CD1c-positive myeloid dendritic cell (primary cell): ENCODE results near the gene GPHB5.
"Not testable (repeated sequence)": the region's sequence is repeated elsewhere in the genome, so short reads cannot be mapped to it uniquely, and the experiment has no call there.

Experiments
- DNase-seq: peaks from one replicate; pipeline ENCODE4 v3.0.0-alpha.2; 2016; ENCODE audit errors: extremely low spot score

Gene GPHB5

DNA sequence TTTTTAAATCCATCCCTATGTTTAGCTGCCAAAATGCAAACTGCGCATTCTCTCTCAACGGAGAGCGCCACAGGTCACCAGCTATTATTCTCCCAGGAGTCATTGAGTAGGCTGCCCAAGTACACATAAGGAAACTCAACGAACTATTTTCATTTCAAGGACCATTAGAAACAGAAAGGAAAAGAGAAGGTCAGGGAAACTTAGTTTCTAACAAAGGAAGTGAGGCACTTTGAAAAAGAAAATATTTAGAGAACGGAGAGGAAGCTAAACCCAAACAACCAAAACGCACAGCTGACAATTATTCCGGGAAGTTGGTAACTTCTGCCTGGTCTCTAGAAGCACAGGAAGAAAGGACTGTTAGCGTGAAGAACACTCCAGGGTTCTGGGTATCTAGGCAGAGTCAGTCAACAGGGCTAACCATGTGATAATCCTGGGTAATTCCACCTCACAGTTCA is 23.5 kb downstream of the GPHB5 start:
- DNase-seq, result no peak

DNA sequence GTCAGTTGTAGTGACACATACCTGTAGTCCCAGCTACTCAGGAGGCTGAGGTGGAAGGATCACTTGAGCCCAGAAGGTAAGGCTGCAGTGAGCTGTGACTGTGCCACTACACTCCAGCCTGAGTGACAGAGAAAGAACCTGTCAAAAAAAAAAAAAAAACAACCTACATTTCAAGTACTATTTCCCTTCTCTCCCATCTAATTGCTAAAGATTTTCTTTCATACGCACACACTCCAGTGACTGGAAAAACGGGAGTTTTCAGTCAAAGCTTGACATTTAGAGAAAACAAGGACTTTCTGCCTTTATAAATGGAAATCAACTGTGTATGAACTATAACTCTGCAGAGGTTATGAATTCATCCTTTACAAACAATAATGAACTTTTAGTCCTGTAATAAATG is 25.9 kb downstream of the GPHB5 start:
- DNase-seq, result no peak

DNA sequence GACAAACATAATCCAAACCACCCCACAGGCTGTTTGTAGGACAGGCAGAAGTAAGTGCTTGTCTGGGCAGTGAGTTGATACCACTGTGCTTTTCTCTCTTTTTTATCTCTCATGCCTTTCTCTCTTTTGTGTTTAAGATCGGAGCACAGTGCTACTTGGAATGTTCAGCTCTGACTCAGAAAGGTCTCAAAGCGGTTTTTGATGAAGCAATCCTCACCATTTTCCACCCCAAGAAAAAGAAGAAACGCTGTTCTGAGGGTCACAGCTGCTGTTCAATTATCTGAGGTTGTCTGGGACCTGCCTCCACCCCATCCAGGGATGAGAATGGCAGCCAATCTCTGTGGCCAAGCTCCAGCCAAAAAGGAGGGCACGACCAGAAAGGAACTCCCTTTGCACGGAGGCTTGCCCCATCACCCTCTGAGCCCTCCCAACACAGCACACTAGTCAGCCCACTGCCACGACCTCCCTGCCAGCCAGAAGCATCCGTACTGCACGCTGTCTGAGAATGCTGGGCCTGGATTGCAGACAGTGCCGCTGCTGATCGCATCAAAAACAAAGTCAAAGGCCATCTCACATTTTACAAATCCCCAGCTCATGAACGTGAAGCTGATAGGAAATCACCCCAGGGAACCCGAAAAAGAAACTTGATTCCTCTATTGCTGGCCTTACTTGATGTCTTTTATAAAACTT is 27.8 kb downstream of the GPHB5 start:
- DNase-seq, result no peak

DNA sequence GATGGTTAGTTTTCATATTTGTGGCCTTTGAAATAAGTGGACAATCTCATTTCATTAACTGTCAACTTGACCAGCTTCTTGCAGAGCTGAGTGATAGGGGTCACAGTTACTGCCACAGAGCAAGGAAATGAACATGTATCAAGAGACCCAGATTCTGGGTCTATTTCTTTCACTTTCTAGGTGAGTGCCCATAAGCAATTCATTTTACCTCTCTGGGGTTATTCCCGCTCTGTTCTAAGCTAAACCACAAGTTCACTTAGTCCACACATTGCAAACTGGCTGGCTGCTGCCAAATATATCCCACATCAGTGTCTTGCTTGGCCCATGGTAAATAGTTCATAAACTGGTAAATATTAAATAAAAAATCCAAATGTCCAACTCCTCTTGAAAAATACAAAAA is 29.9 kb downstream of the GPHB5 start:
- no peak for DNase-seq

DNA sequence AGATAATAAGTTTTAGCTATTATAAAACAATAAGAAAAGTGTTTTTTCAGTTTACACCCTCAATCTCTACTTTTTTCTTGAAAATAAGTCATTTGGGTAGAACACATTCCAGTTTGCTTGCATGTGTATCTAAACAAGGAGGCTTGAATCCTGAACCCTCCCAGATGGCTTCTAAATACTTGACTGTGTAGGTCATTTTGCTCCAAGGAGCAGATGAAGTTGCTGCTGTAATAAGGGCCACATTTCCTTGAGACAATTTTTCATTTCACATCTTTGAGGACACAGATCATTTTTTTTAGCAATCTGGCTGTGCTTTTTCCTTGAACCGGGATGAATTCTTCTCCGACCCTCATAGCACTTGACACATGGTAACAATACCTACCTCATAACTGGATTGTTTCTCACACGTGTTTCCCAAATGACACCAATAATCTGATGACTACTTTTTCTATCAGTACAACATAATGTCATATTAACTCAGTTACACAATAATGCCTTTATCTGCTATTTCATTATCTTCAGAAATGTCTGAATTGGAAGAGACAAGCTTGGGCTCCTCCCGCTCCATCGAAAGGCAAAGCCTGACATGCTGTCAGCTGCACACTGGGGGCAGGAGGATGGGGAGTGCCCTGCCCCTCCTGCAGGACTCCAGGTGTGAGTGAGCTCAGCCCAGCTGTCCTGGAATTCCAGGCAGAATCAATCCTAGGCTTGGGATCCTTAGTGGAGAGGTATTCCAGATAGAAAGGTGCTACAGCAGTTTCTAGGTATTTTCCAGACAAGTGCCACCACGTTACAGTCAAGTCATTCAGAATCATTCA is 30.9 kb downstream of the GPHB5 start:
- no peak for DNase-seq

DNA sequence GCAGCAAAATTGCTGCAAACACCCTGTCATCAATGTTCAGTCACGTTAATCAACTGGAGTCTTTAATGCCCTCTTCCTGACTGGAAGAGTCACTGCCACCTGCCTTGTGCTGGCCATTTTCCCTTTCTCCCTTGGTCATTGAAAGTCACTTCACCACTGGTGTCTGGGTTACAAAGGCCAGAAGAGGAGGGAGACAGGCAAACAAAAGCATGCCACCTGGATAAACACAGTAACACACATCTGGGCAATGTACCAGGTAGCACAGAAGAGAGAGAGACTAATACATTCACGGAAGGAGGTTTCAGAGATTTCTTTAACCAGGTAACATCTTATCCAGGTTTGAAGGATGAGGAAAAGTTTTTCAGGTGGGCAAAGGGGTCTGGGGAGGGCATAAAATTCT is 32.7 kb downstream of the GPHB5 start:
- no peak for DNase-seq

DNA sequence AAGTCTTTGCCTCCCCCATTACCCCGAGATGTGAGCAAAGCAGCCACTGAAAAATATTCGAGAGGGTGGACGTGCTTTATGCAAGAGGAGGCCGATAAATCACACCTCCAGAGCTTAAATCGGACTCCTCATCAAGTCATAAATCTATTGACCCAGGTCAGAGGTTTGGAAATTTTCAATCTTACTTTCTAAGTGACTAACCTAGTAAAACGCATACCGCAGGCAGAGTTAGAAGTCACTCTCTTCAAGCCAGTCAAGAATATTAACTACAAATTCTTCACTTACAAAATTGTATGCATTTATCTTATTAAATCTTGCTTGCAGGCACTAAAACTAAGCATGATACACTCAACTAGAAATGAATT is 34.9 kb downstream of the GPHB5 start:
- DNase-seq, result no peak

DNA sequence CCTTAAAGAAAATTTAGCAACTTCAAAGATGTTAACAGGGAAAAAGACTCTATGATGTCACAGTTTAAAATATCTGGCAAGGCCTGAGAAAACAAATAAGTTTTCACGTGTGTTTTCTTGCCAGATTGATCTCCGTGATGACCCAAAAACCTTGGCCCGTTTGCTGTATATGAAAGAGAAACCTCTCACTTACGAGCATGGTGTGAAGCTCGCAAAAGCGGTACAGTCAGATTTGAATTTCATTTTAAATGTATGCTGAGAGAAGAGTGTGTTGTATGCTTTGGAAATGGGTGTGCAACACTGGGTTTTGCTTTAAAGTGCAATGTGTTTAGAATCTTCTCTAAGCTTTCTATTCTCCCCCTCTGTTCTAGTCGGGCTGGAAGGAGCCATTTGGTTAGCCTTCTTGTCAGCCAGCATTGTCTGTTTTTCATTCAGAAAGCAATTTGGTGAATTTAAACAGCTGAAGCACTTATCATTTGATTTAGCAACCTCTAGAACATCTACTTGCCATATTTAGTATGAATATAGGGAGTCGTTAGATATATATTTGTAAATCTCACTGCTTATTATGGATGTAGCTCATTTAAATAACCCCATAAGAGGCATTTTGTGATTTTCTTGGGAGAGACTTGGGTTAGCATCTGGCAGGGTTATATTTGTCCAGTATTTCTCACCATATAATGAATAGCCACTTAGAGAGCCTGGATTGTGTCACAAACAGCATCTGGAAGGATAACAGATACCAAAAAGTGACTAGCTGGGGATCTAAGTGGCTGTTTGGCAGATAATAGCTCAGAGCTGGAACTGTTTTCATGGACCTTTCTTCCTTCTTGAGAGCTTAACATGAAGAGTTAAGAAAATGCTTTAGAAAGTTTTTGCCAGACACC is 35.5 kb downstream of the GPHB5 start:
- no peak for DNase-seq

DNA sequence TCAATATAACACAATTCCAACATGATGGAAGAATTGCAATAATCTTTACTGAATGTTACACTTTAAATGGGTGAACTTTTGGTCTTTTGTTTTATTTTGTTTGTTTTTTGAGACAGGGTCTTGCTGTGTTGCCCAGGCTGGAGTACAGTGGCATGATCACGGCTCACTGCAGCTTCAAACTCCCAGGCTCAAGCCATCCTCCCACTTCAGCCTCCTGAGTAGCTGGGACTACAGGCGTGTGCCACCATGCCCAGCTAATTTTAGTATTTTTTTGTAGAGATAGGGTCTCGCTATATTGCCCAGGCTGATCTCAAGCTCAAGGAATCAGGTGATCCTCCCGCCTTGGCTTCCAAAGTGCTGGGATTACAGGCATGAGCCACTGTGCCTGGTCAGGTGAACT is 38.8 kb downstream of the GPHB5 start:
- not testable (repeated sequence) for DNase-seq

DNA sequence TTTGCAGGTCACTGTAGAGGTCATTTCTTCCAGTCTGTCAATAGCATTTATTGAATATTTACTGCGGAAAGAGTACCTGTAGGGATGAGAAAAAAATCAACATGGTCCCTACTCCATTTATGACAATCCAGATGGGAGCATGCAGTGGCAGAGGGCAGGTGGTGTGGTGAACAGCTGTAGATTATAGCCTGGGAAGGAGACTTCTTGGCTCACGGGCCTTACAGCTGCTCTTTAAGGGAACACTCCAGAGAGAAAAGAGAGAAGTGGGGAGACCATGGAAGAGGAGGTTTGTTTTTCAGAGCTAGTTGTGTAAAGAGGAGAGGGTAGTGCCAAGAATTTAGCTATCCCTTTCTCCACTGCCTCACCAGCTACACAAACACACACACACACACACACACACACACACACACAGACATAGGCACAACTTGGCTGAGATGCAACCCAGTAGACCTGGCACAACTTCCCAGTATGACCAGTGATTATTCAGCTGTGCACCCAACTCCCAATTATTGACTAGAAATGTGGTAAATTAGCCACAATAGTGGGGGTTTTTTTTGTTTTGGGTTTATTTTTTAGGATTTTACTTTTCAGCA is 41.0 kb downstream of the GPHB5 start:
- no peak for DNase-seq

DNA sequence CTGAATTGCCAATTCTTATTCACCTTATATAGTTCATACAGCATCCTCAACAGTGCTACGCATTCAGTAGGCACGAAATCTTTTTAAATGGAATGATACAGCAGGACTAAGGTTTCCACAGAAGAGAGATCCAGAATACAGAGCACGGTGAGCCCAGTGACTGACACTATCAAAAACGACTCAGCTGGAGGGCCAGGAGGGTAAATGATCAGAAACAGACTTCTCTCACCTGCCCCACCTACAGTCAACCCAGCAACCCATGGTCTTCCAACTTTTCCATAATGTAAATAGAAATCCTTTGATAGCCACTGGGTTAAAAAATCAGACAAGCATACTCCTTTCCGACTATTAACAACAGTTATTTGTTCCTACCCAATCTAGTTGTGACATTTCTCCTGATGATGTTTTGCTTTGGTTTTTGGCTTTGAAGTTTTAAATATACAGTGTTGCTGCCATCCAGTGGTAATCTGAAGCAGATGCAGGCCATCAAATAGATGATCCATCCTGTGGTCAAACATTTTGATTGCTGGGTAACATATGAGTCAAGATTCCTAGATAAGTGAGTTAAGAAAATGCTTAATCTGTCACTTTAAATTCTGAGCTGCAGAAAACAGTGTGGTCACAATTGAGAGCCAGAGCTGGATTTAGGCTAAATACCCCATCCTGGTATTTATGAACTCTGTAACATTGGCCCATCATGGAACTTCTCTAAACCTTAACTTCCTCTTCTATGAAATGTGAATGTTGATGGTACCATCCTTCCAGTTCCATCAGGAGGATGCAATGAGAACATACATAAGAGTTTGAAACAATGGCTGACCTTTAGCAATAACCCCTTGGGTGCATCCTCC is 42.0 kb downstream of the GPHB5 start:
- peak; percentile 17 for DNase-seq

DNA sequence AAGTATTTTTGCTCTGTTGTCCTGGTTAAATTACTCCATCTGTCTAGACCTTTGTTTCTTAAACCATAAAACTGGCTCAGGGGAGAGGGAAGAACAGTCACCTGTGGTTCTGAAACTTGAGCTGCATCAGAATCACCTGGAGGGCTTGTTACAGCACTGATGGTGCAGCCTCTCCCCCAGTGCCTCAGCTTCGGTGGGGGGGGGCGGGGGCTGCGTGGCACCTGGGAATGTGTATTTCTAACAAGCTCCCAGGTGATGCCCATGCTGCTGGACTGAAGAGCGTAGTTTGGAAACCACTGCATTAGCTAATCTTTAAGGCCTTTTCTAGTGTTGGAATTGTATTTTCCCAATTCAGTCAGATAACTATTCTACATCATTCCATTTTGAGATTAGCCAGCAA is 42.7 kb downstream of the GPHB5 start:
- no peak for DNase-seq

DNA sequence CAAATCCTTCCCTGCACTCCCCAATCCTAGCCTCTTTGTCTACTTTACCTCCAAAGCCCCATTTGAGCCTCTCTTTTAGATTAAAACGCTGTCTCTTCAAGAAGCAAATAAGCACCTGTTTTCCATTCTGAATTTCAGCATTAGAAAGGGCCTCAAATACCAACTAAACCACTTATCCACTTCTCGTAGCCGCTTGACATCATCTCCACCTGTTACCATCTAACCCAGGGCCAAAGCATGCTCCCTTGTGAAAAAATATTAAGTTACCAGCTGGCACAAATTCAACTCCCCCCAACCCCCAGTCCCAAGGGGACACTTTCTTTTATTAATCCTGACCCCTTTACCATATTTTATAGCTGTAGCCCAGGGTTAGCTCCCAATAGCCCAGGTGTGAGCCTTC is 43.1 kb downstream of the GPHB5 start:
- no peak for DNase-seq

DNA sequence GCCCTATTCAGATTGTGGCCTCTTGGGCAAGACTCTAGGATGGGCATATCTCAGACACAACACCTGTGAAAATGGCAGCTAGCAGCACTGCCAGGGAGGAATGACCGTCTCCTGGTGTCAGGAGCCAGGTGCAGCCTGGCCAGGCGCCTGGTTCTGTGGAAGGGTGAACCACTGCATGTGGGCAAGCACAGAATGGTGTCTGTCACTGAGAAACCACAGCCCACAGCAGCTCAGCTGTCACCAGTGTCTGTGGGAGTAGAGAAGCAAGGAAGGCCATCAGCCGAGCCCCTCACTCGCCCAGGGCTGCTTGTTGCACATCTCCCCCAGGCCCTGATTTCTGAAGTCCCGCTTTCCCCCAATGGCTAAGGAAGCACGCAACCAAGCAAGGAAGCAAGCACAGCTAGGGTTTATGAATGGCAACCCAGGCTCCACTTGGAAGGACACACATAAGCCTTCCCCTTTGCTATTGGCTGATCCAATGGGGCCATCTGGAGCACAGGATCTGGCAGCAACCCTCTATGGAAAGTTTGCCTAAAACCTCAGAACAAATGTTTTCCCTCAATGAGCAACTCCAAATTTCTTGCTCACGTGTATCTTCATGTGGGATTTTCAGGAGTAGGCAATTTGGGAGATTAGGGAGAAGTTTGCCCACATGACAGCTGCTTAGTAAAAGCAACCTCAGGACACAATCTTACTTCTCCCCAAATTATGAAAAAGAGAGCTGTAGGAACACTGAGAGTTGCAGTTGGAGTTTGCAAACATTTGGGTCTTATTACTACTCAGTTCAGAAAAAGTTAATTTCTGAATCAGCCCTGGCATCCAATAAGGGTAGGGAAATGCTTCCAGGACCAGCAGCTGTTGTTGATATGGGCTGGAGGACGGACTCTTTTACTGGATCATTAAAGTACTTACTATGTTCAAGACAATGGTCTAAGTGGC is 44.7 kb downstream of the GPHB5 start:
- no peak for DNase-seq

DNA sequence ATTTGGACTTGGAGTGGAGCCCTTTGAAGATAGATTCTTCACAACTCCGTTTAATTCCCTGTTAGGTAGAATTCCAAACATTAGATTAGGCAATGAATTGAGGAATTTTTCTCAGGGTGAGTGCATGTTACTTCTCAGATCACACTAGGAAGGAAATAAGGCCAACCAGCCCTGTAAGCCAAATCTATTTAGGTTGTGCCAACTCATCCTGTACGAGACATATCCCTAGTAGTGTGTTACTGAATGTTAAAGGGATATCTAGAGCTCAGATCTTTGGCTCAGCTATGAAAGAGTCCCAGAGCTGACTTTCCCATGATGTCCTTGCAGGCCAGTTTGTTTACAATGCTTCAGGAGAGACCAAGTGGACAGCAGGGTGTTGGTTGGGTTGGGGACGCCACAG is 45.6 kb downstream of the GPHB5 start:
- DNase-seq, result no peak

DNA sequence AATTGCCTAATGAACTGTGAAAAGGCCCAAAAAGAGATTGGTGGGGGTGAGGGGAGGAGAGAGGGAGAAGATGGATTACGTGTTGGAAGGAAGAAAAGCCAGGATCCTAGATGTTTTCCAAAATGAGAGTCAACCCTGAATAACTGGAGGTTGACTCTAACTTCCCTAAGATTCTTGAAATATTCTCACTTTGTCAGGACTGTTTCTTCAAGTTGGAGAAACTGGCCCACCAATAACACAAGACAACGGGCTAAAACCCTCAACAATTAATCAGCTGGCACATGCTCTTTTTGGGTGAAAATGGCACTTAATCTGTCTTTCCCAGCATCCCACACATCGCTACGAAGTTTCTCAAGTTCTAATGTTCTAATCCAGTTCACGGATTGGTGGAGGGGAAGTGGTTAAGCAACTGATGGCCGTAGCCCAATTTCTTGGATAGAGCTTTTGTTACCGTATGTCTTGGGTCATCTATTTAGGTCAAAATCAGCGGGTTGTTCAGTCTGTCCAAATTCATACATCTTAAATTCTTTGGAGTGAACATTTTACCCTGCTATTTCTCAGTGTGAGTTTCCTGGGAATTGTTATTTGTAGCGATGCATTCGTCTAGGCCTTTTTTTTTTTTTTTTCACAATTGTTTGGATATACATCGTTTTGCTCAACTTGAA is 49.0 kb downstream of the GPHB5 start:
- DNase-seq, result no peak

DNA sequence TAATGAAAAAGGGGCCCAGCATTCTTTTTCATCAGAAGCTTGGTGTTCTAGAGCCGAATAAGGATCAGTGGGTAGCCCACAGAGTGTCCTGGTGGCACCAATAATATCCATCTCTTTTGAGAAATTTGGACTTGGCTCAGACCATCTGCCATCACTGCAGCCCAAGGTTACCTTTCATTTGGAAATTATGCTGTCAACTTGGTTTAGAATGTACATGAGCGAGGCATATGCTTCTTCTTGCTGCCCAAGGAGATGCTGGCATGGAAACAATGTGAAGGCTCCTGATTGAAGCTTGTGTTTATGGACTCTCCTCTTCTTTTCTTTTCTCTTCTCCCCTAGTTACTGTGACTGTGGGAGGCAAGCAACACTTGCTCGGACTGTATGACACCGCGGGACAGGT is 50.0 kb downstream of the GPHB5 start:
- no peak for DNase-seq

DNA sequence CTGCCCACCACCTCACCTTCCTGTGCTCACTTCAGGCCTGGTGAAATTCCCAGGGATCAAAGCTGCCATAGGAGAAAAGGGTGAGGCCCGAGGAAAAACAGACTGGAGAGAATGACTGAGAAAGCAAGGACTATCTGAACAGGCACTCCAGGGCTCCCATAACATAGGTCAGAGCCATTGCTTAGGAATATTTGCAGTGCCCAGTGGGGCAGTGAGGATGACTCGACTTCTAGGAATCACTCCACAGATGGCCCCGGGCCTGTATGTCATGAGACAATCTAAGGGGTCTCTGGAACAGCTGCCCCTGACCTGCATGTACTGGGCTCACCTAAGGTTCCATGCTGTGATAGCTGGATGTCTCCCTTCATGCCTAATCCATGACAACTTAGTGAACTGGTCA is 51.6 kb downstream of the GPHB5 start:
- DNase-seq, result no peak

DNA sequence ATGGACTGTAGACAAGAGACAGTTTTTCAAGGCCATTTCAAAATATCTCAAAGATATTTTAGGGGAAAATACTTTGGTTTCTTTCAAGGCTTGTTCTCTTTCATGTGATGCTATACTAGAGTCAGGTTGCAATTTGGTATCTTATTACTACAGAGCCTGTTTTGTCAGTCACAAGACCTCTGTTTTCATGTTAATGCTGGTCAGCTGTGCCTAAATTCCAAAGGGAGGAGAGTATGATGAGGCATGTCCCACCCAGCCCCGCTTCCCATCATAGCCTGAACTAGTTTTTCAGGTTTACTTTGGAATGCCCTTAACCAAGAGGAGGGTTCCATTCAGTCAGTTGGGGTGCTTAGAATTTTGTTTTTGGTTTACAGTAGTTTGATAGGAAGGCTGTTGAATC is 52.6 kb downstream of the GPHB5 start:
- no peak for DNase-seq
